Activated CD4-positive, alpha-beta T cell treated with anti-CD3 and anti-CD28 coated beads, Interleukin-2, amount 50 U/mL, for 16 hours (primary cell): ENCODE results near the gene UBFD1.
A peak's percentile ranks its signal among the peaks of the same experiment; 100 is the strongest.
"Not testable (repeated sequence)": the region's sequence is repeated elsewhere in the genome, so short reads cannot be mapped to it uniquely, and the experiment has no call there.

Source experiments
- DNase-seq: peaks from one replicate; pipeline ENCODE4 v3.0.0-alpha.2; 2020

Gene UBFD1, protein sequence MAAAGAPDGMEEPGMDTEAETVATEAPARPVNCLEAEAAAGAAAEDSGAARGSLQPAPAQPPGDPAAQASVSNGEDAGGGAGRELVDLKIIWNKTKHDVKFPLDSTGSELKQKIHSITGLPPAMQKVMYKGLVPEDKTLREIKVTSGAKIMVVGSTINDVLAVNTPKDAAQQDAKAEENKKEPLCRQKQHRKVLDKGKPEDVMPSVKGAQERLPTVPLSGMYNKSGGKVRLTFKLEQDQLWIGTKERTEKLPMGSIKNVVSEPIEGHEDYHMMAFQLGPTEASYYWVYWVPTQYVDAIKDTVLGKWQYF

DNA sequence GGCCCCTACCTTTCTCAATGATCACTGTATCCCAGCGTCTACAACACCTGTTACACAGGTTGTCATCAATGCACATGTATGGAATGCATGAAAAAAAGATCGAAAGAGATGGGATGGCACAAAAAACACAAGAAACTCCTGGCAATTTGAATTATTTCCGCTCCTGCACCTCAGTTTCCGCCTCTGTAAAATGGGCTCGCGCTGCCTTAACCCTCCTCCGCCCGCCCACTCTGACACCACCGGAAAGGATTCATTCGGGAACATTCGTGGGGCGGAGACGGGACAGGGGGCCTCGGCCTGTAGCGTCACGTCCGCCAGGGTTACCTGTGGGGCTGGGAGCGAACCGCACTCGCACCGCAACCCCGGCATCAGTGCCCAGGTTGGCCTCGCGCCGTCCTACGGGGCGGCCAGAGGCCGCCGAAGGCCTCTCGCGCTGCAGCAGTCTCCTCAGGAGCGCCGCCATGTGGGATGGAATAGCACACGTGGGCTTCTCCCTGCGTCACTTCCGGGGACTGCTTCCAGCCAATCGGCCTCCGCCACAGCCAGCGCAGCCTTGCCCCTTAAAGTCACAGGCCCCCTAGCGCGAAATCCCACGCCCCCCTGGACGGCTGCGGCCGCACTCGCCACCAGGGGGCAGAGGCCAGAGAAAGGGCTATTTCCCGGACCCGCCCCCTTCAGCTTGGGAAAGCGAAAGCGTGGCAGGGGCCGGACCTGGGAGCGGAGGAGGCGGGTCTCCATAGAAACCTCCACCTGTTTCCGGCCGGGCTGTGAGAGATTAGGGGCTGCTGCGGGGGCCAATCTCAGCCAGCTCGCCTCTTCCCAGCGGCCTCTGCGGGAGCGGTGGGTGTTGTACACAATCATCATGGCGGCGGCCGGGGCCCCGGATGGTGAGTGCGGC is at the start of gene UBFD1, which contains the start of gene EARS2:
TSS of gene UBFD1 (plus strand) at position 847 of the 898 bp plus-strand sequence. CDS start at position 863, 16 bp downstream.
TSS of gene EARS2 (minus strand) at position 470 of the 898 bp plus-strand sequence. CDS start at position 463, 7 bp downstream.
- peak; percentile 98 for DNase-seq

DNA sequence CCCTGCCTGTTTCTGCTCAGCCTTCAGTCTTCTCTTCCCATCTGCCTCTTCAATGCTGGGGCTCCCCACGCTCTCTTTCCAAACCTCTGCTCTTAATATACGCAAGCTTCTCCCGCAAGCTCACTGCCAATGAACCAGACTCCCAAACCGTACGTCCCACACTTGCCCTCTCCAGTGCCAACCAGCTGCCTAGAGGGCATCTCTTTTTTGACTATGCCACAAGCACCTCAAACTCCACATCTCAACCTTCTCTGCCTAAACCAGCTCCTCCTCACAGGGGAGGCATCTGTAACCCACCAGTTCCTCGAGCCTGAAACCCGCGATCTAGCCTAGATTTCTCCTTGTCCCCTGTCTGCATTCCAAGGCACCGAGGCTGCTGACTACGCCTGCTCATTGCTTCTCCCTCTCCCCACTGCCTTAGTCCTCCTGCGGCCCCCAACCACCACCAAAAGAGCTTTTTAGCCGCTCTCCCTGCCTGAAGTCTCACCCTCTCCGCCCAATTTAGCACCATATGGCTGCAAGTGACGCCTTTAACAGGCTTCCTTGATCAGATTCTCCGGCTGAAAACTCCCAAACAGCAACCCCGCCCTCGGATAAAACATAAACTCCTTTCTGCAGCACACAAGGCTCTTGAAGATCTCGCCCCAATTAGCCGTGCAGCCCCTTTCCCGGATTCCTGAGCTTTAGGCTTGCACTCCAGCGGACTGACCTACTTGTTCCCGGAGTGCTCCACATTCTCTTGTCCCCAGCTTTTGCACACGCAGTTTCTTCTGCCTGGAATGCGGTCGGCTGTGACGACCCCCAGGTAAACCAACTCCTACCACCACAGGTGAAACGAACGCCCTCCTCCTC is 48.7 kb upstream of the UBFD1 start:
- DNase-seq: no peak

DNA sequence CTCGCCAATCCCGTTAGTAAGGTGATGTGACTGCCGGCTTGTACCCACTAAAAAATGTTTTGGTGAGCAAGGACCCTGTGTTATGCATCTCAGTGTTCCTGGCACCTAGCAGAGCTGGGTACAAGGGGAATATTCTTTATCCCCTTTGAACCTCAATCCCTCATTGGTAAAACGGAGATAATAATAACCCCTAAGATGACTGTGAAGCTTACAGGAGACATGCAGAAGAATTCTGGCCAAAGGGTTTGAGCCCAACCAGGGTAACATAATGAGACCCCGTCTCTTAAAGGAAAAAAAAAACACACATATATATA is 48.1 kb upstream of the UBFD1 start:
- no peak for DNase-seq

DNA sequence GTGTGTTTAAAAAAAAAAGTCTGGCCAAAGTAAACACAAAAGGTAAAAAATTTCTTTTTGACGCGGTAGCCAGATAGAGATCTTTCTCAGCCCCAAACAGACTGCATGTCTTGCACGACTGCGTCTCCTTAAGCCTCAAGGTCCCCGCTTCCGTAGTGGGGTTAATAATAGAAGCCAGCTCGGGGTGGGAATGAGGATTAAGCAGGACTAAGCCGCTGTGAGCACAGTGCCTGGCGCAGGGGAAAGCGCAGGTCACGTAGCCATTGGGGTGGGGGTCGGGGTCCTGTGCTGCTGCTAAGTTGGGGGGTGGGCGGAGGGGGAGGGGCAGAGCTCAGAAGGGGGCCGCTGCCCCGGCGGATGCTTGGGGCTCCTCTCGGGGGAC is 47.8 kb upstream of the UBFD1 start:
- peak; percentile 29 for DNase-seq

DNA sequence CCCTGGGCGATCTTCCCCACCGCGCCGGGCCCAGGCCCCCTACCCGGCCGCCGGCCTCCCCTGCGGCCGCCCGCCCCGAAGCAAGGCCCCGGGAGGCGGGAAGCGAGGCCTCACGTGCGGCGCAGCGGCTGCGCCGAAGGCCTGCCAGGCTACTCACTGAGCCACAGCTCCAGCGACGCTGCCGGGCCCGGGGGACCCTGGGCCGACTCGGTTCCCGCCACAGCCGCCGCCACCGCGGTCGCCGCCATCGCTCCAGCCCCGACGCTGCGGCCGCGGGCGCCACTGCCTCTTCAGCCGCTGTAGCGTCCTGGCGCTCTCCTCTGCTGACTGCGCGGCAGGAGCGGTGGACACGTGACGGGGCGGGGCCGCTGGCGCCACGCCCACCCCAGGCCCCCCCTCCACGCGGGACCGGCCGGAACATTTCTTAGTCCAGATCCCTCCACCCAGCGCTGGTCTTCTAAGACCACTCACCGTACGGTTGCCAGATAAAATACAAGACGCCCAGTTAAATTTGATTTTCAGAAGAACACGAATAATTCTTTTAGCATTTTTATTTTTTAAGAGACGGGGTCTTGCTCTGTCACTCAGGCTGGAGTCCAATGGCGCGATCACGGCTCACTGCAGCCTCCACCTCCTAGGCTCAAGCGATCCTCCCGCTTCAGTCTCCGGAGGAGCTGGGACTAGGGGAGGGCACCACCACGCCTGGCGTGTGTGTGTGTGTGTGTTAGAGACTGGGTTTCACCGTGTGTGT is 47.2 kb upstream of the UBFD1 start, which contains the start of gene GGA2:
TSS of gene GGA2 (minus strand) at position 331 of the 751 bp plus-strand sequence. CDS start at position 248, 83 bp downstream.
- DNase-seq: peak; percentile 73

DNA sequence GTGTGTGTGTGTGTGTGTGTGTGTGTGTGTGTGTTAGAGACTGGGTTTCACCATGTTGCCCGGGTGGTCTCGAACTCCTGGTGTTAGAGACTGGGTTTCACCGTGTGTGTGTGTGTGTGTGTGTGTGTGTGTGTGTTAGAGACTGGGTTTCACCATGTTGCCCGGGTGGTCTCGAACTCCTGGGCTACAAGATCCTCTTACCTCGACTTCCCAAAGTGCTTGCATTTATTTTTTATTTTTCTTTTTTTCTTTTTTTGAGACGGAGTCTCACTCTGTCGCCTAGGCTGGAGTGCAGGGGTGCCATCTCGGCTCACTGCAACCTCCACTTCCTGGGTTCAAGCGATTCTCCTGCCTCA is 46.6 kb upstream of the UBFD1 start:
- DNase-seq: not testable (repeated sequence)

DNA sequence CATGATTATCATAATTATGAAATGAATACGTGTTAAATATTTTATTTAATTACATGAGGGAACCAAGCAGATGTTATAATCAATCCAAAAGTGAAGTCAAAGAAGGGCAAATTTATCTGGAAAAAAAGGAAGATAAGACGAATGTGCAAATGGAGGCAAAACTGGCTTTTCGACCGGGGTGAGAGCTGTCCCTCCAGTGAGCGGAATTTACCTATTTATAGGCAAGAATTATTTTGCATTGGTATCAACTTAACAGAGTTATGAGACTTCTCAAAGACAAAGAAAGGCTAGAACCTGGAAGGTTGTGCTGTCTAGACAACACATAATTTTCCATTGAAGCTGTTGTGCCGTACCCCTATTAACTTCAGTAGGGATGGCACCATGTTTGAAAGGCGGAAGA is 45.8 kb upstream of the UBFD1 start:
- no peak for DNase-seq

DNA sequence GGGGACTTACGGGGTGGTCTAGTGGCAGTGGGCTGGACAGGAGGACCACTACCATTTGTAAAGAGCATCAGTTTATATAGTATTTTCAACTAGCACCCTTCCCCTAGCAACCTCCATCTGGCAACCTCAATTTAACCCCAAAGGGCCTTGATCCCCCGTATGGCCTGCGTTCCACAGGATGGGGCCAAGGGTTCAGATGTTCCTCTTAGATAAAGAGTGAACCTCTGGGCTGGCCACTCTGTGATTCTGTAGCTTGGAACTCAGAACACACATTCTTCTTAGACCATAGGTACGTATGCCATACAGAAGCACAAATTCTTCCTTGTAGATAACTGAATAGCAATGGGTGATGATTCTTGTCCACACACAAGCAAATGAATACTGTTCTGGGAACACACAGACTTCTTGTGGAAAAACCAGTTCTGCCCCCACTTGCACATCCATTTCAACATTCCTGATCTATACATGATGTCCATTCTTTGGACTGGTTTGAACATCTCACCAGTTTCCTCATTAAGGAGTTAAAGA is 45.3 kb upstream of the UBFD1 start:
- DNase-seq: no peak

DNA sequence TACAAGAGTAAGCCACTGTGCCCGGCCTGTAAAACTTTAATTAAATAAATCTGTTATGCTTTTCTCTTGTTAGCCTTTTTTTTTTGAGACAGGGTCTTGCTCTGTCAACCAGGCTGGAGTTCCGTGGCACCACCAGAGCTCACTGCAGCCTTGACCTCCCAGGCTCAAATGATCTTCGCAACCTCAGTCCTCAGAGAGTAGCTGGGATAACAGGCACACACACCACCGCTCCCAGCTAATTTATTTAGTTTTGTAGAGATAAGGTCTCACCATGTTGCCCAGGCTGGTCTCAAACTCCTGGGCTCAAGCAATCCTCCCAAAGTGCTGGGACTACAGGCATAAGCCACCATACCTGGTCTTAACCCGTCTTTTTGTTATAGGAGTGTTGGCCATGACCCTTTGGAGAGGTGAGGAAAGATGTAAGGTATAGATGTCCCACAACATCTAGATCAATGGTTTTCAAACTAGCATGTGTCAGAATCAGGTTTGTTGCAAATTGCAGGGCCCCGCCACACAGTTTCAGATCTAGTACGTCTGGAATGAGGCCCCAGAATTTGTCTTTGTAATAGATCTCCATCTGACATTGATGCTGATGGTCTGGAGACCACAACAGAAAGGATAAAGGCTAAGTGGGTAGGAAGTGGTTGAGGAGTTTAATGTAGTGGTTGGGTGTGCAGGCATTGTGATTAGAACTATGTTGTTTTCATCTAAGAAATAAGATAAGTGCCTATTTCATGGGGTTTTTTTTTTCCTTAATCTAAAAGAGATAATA is 43.0 kb upstream of the UBFD1 start:
- peak; percentile 55 for DNase-seq

DNA sequence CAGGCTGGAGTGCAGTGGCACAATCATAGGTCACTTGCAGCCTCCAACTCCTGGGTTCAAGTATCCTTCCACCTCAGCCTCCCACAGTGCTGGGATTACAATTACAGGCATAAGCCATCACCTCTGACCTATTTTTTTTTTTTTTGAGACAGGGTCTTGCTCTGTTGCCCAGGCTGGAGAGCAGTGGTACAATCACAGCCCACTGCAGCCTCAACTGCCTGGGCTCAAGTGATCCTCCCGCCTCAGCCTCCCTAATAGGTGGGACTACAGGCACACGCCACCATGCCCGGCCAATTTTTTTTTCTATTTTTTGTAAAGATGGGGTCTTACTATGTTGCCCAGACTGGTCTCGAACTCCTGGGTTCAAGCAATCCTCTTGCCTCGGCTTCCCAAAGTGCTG is 41.6 kb upstream of the UBFD1 start:
- no peak for DNase-seq

DNA sequence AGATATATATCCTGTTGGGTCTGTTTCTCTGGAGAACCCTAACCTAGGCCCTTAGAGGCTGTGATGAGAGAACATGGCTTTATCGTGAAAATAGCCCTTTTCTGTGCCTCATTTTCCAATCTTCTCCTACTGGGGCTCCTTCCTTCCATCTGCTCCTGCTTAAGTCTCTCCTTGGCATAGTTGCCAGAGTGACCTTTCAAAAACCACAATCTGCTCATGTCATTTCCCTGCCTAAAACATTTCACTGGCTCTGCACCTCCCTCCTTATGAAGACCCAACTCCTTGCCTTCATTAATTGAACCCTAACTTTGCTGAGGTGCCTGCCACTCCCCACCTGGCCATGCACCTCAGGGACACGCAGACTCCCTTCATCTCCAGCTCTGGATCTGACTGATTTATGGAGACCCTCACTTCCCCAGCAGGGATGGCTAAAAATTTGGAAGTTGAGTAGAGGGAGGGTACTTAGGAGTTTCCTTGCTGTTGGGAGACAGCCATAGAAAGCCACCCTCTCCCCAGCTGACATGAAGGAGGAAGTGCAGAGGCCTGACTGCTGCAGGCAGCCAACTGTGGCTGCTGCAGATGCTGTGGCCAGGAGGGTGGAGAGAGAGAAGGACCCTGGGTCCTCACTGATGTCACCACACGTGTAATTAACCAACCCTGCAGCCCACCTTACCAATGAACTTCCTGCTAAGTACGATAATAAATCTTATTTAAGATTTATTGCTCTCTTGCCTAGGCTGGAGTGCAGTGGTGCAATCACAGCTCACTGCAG is 41.0 kb upstream of the UBFD1 start:
- no peak for DNase-seq

DNA sequence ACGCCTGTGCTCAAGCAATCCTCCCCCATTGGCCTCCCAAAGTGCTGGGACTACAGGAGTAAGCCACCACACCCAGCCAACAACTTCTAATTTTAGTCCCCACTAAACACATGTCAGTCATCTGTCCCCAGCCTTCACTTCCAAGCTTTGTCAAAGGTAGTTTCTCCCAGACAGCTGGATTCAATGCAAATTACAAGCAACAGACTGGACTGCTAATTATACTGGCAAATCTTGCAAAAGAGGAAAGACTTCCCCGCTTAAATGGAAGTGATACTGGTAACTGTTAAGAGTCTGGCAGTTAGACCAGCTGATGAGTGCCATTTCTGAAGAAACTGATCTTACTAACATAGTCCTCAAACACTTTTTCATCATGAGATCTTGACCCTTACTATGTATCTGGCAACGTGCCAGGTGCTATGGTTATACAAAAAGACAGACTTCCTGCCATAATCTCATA is 39.1 kb upstream of the UBFD1 start:
- no peak for DNase-seq

DNA sequence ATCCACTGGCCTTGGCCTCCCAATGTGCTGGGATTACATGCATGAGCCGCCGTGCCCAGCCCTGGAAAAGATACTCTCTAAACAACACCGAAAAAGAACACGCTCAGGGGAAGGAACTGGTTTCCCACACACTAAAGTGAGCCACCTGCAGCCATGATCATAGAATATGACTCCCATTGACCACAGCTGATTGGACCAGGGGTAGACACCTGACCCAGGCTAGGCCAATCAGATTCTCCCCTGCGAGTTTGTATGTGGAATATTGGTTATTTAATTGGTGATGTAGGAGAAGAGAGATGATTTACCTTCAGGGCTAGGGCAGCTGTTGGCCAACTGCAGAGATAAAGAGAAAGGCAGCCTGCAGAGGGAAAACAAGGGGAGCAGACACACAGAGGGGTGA is 38.2 kb upstream of the UBFD1 start:
- no peak for DNase-seq

DNA sequence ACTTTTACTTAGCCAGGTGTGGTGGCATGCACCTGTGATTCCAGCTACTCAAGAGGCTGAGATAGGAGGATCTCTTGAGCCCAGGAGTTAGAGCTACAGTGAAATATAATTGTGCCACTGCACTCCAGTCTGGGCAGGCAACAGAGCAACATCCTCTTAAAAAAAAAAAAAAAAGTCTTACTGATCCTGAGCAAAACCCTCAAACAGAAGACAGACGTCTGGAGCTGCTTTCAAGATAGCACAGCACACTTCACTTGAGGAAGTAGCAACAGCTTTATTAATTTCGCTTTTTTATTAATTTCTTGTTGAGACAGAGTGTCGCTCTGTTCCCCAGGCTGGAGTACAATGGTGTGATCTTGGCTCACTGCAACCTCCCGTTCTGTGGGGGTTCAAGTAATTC is 37.0 kb upstream of the UBFD1 start:
- no peak for DNase-seq

DNA sequence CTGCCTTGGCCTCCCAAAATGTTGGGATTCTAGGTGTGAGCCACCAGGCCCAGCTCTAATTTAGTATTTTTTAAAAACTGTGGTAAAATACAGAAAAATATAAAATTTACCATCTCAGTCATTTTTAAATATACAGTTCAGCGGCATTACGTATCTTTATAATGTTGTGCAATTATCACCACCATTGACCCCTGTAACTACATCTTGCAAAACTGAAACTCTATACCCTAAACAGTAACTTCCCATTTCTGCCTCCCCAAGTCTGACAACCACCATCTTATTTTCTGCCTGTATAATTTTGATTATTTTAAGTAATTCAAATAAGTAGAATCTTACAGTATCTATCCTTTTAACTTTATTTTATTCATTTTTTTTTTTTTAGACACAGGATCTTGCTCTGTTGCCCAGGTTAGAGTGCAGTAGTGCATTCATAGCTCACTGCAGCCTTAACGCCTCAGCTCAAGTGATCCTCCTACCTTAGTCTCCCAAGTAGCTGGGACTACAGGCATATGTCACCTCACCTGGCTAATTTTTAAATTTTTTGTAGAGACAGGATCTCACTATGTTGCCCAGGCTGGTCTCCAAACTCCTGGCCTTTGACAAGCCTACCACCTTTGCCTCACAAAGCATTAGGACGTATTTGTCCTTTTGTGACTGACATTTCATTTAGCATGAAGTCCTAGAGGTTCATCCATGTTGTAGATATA is 36.3 kb upstream of the UBFD1 start:
- DNase-seq: no peak

DNA sequence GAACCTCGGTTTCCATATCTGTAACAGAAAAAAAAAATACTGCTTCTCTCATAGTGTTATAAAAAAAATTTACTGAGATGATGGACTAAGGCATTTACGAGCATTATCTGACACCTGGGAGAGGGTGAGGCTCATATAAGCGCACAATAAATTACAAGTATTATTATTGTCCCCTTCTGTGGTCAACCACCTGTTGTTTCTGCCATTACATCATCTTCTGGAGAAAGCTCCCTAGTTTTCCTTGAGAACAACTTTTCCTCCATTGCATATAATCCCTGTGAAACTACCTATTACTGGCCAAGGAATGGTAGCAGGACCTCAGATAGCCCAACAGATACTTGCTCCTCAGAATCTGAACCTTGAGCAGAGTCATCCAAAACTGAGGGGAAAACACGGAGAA is 35.6 kb upstream of the UBFD1 start:
- DNase-seq: no peak

DNA sequence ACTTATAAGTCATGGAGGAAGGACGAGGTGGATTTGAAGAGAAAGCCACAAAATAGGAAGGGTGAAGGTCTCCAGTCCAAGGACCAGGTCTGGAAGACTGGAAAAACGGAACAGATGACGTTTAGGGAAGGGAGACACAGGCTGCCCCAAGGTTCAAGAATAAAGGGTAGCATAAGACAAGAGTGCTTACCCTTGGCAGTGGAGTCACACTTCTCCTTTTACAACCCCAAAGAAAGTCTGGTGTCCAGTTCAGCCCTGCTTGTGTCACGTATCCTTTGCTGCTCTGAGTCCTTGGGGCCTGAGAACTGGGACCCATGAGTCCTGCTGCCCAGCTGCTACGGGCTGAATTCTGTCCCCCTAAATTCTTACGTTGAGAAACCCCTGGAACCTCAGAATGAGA is 34.2 kb upstream of the UBFD1 start:
- DNase-seq: no peak

DNA sequence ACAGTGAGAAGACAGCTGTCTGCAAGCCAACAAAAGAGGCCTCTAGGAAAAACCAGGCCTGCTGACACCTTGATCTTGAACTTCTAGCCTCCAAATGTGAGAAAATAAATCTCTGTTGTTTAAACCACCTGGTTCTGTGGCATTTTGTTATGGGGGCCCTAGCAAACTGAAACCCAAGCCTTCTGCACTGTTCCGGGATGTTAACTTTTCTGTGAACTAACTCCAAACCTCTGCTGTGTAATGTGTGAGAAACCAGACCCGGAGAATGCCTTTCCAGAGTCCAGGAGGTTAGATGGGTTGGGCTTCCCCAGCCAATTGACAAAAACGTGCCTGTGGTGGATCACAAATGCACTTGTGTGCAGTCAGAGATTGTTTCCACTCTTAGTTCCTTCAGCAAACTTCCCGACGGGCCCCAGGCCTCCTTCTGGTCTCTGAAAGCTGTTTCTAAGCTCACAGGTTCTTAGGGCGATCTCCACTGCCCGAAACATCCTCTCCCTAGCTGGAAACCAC is 33.6 kb upstream of the UBFD1 start:
- DNase-seq: no peak

DNA sequence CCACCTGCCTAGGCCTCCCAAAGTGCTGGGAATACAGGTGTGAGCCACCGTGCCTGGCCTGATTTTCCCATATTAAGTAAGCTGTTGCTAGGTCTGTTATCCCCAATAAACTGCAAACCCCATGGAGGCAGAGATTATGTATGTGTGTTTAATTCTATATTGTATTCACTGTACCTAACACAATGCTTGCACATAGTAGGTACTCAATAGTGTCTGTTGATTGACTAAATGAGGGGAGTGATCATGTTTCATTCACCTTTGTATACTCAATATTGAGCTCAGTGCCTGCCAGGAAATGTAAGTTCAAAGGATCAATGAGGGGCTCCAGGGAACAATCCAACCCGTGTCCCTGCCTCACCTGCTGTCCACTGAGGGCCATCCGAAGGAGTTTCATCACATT is 32.6 kb upstream of the UBFD1 start:
- DNase-seq: no peak
